ENCODE results near the gene P2RY14. TPM values are rescaled to one million over a fixed set of nuclear protein-coding genes. Genes with fewer than 3 reads are reported as not detected.
A peak's percentile ranks its signal among the peaks of the same experiment; 100 is the strongest.

The P2RY14 gene
- total RNA-seq = 1 to 10 TPM; 1.2 to 1.4 TPM

DNA sequence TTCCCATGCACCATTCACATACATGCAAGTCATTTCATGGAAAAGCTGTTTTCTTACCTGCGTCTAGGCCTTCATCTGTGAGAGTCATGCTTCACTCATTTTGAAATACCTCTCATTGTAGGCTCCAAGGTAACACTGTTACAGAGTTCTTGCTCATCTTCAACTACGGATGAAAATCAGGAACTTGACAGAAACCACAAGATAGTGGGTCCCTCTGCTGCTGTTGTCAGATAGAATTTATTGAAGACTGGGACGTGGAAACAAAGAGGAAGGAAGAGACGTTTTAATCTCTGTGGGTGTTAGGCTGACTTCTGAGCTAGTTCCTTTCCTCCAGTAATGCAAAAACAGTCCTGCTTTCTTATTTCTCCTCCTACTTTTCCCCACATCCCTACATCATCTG, at the start of gene P2RY14:
TSS of gene P2RY14 (minus strand) at position 313 of the 400 bp plus-strand sequence. CDS start 64,226 bp downstream, outside the sequence.
- no peak for DNase-seq
- no peaks in the 10 kb centered on the region for H3K27me3 Mint-ChIP-seq
- CTCF ChIA-PET = interaction anchor here (0.6 to 8.2 kb wide), 10 partner anchors 11 to 133 kb away, joined by 3 to 160 read pairs (median 4); no protein-coding TSS in a partner anchor
- no peaks in the 10 kb centered on the region for H3K9me3 Mint-ChIP-seq
- peak within 1 kb of the TSS; percentile 50 for H3K27ac Mint-ChIP-seq
- POLR2A ChIA-PET = interaction anchor here (0.9 to 4.2 kb wide), 8 partner anchors 10 to 515 kb away, joined by 3 to 16 read pairs (median 4); partner anchors contain the start of genes GPR171 and SIAH2
- no peak within 1 kb of the TSS for H3K4me3 Mint-ChIP-seq
- peaks cover 59% of the 10 kb centered on the region for H3K4me1 Mint-ChIP-seq
- H3K36me3 Mint-ChIP-seq (ENCODE audit: low read depth) = peaks cover 5% of the 10 kb centered on the region

DNA sequence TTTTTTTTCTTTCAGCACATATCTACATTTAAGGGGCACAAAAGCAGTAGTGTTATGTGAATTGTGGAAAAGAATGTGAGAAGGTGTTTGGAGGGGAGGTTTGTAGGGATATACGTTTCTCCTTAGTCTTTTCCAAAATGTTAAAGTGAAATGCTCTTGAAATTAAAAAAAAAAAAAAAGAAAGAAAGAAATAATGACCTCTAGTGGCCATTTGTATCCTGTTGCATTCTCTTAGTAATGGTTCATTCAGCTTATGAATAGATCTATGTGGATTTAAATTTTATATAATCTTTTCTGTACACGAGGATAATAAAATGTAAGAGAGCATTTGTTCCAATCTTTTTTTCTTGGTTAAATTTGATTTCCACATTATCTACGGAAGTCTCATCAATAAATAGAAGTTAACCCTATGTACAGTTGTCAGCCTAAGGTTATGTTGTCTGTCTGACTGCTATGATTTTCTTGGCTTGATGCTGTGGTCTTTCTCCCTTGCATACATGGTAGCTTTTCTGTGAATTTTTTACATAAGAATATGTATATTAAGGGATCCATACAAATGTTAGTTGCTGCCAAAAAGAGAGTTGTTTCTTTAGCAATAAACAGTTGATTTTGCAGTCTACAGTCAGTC, 49.3 kb upstream of the P2RY14 start:
- H3K27ac Mint-ChIP-seq = no peak overlapping the region
- ChIA-PET POLR2A (no interaction called here), CTCF (interaction anchor here (0.6 to 4.1 kb wide), 29 partner anchors 9 to 466 kb away, joined by 3 to 32 read pairs (median 3); partner anchors contain the start of gene GPR87)
- peaks cover 6% of the 10 kb centered on the region for H3K4me1 Mint-ChIP-seq
- no peaks in the 10 kb centered on the region for H3K36me3 Mint-ChIP-seq (ENCODE audit: low read depth)
- no peak overlapping the region for H3K4me3 Mint-ChIP-seq
- peaks cover 6% of the 10 kb centered on the region for H3K27me3 Mint-ChIP-seq
- DNase-seq = no peak
- no peaks in the 10 kb centered on the region for H3K9me3 Mint-ChIP-seq

DNA sequence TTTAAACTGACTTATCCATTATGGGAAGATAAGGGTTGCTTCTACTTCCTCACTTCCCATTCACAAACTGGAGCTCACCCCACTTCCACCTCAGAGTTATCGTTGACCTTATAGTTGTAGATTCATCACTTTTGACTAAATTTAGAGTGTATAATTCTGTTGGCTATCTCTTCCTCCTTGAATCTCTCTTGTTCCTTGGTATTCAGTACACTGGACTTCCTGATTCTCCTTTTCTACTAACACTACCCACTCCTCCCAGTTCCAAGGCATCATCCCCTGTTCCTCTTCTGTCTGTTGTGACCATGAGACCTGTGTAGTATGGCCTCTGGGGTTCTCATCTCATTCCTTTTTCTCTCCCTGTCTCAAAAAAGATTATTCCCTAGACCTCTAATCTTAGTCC, 44.2 kb upstream of the P2RY14 start:
- peaks cover 1% of the 10 kb centered on the region for H3K27me3 Mint-ChIP-seq
- no peak overlapping the region for H3K4me3 Mint-ChIP-seq
- H3K27ac Mint-ChIP-seq = no peak overlapping the region
- no peak for DNase-seq
- ChIA-PET POLR2A (no interaction called here), CTCF (interaction anchor here (1.0 kb wide), 1 partner anchor 10 kb away, joined by 3 read pairs; no protein-coding TSS in a partner anchor)
- H3K36me3 Mint-ChIP-seq (ENCODE audit: low read depth) = no peaks in the 10 kb centered on the region
- peaks cover 7% of the 10 kb centered on the region for H3K4me1 Mint-ChIP-seq
- H3K9me3 Mint-ChIP-seq = no peaks in the 10 kb centered on the region

DNA sequence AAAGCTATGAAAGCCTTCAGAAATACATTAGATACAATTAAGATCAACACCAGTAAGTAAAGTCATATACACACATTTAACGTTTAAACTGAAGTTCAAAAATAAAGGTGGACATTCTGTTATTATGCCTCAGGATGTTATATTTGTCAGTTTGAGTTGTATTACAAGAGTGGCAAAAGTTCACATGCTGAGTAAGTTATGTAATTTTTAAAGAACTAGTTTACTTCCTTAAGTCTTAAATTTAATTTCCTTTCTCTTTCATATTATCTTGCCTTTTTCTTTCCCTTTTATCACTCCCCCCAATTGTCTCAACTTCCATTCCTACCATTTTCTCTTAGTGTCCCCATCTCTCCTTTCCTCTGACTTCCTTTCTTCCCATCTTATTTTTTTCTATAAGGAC, 43.2 kb upstream of the P2RY14 start:
- H3K4me3 Mint-ChIP-seq = no peak overlapping the region
- H3K36me3 Mint-ChIP-seq (ENCODE audit: low read depth) = no peaks in the 10 kb centered on the region
- ChIA-PET POLR2A (no interaction called here), CTCF (interaction anchor here (0.9 to 1.0 kb wide), 2 partner anchors 11 to 105 kb away, joined by 3 read pairs; no protein-coding TSS in a partner anchor)
- H3K4me1 Mint-ChIP-seq = peaks cover 10% of the 10 kb centered on the region
- H3K27ac Mint-ChIP-seq = no peak overlapping the region
- DNase-seq = no peak
- no peaks in the 10 kb centered on the region for H3K9me3 Mint-ChIP-seq
- H3K27me3 Mint-ChIP-seq = peaks cover 1% of the 10 kb centered on the region

DNA sequence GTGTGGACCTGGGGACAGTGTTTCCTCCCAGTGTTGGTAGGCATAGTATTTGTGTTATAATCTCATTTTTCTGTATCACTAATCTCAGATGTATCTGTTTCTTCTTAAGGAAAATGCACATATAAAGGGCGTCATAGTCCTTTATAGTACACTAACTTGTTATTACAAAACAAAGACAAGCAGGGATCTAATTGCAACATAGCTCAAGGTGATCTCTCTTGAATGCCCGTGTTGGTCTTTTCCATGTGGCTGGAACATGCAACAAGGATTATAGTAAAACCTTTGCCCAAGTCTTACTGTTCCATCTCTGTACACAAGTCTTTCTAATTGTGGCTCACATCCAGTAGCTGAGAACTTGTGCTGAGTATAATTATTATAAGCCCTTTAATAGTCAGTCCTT, 41.8 kb upstream of the P2RY14 start:
- no peak for DNase-seq
- no peak overlapping the region for H3K4me3 Mint-ChIP-seq
- H3K9me3 Mint-ChIP-seq = no peaks in the 10 kb centered on the region
- H3K4me1 Mint-ChIP-seq = peaks cover 18% of the 10 kb centered on the region
- peaks cover 1% of the 10 kb centered on the region for H3K27me3 Mint-ChIP-seq
- CTCF ChIA-PET = interaction anchor here (1.1 kb wide), 1 partner anchor 9 kb away, joined by 6 read pairs; the partner anchor contains the start of gene P2RY13
- H3K27ac Mint-ChIP-seq = no peak overlapping the region
- no peaks in the 10 kb centered on the region for H3K36me3 Mint-ChIP-seq (ENCODE audit: low read depth)
- POLR2A ChIA-PET = no interaction called here

DNA sequence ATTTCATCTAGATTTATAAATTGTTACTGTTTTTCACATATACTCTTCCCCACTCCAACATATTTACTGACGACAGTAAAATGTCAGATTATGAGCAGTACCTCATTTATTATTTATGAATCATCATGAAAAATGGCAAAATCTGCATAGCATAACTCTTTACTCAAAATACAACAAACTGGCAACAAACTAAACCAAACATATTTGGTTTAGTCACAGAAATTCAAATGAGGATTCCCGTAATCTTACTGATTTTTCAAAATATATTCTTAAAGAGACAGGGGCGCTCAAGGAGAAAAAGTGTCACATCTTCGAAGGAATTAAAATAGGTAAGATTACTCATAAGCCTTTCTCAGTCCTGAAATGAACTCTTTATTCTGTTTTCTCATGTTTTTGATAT, 41.3 kb upstream of the P2RY14 start:
- Mint-ChIP-seq H3K9me3 (no peaks in the 10 kb centered on the region), H3K36me3 (ENCODE audit: low read depth) (no peaks in the 10 kb centered on the region), H3K4me1 (peaks cover 21% of the 10 kb centered on the region), H3K27me3 (peaks cover 1% of the 10 kb centered on the region), H3K4me3 (no peak overlapping the region), H3K27ac (no peak overlapping the region)
- no peak for DNase-seq
- ChIA-PET CTCF (interaction anchor here (0.5 to 1.1 kb wide), 2 partner anchors 10 to 98 kb away, joined by 3 to 6 read pairs; partner anchors contain the start of gene P2RY13), POLR2A (no interaction called here)

DNA sequence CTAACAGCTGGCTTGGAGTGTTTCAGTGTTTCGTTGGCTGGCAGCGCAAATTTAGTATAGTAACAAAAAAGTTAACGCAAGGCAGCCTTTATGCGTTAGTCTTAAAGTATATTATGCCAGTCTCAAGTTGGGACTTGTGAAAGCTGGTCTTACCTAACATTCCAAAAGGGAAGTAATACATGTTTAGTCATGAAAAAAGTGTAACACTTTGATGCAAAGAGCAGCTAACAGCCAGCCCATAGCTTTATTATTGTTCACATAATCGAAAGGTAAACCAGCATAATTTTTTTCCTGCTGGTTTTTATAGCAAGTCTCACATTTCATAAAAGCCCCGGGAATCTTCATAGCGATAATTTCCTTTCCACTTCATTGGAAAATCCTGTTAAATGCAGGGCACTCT, 40.6 kb upstream of the P2RY14 start:
- H3K4me1 Mint-ChIP-seq = peaks cover 21% of the 10 kb centered on the region
- CTCF ChIA-PET = interaction anchor here (0.5 to 0.6 kb wide), 3 partner anchors 9 to 367 kb away, joined by 3 read pairs; no protein-coding TSS in a partner anchor
- H3K27me3 Mint-ChIP-seq = peaks cover 1% of the 10 kb centered on the region
- no peak for DNase-seq
- no peak overlapping the region for H3K4me3 Mint-ChIP-seq
- H3K36me3 Mint-ChIP-seq (ENCODE audit: low read depth) = no peaks in the 10 kb centered on the region
- H3K27ac Mint-ChIP-seq = no peak overlapping the region
- H3K9me3 Mint-ChIP-seq = no peaks in the 10 kb centered on the region
- POLR2A ChIA-PET = no interaction called here

DNA sequence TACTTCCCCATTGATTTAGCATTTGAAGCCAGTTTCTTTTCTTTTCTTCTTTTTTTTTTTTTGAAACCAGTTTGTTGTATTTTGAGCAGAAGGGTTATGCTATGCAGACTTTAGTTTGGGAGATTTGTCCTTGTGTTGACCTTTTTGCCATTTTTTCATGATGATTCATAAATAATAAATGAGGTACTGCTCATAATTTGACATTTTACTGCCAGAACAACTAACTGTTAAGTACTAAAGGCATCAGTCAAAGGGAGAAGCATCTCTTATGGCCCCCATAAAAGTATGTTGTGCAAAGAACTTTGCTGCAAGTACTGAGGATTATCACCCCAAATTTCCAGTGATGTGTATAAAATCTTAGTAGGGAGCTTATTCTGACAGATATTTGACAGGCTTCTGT, 40.0 kb upstream of the P2RY14 start:
- no peak for DNase-seq

DNA sequence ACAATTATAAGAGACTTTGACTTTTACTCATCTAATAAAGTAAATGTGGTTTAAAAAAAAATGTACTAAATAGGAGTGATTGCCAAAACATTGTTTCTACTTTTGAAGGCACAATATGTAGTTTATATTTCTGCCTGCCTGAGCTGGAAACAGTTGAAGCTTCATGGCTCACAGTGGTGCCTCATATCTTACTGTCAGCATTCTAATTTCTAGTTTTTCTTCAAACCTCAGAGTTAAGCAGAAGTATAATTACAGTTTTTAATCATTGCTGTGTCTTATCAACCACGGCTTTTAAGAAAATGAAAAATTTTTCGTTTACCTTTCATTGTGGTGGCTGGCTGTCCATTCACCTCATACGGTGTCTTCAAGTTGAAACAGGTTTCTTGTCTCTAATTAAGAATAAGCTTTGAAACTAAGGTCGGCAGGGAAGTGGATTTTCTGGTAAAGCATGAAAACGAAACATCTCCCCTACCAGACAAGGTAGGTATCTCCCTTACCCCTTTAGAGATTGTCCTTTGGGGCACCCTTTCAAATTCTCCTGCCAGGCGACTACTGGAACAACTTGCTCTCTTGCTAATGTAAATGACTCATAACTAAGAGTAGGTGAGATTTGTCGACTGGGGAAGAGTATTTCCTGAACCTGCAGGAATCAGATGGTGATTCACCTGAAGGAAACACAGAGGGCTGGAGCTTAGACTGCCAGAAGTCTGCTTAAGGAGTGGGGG, 38.1 kb upstream of the P2RY14 start, which contains the start of gene GPR87:
TSS of gene GPR87 (minus strand) at position 554 of the 725 bp plus-strand sequence. CDS start 16,720 bp downstream, outside the sequence.
- CTCF ChIA-PET = interaction anchor here (1.1 to 1.5 kb wide), 3 partner anchors 11 to 88 kb away, joined by 3 to 4 read pairs (median 4); no protein-coding TSS in a partner anchor
- Mint-ChIP-seq H3K9me3 (no peaks in the 10 kb centered on the region), H3K36me3 (ENCODE audit: low read depth) (no peaks in the 10 kb centered on the region), H3K4me1 (peaks cover 21% of the 10 kb centered on the region), H3K4me3 (no peak within 1 kb of the TSS), H3K27me3 (peaks cover 1% of the 10 kb centered on the region), H3K27ac (peak within 1 kb of the TSS; percentile 28)
- DNase-seq = no peak
- POLR2A ChIA-PET = interaction anchor here (0.9 to 1.3 kb wide), 4 partner anchors 10 to 145 kb away, joined by 3 to 6 read pairs (median 4); no protein-coding TSS in a partner anchor

More for the DNA sequence above, 40.0 kb upstream of the P2RY14 start:
- H3K27ac Mint-ChIP-seq = no peak overlapping the region
- H3K4me1 Mint-ChIP-seq = peaks cover 21% of the 10 kb centered on the region
- CTCF ChIA-PET = interaction anchor here (0.6 kb wide), 1 partner anchor 9 kb away, joined by 3 read pairs; no protein-coding TSS in a partner anchor
- H3K9me3 Mint-ChIP-seq = no peaks in the 10 kb centered on the region
- H3K36me3 Mint-ChIP-seq (ENCODE audit: low read depth) = no peaks in the 10 kb centered on the region
- no peak overlapping the region for H3K4me3 Mint-ChIP-seq
- peaks cover 1% of the 10 kb centered on the region for H3K27me3 Mint-ChIP-seq
- POLR2A ChIA-PET = no interaction called here

DNA sequence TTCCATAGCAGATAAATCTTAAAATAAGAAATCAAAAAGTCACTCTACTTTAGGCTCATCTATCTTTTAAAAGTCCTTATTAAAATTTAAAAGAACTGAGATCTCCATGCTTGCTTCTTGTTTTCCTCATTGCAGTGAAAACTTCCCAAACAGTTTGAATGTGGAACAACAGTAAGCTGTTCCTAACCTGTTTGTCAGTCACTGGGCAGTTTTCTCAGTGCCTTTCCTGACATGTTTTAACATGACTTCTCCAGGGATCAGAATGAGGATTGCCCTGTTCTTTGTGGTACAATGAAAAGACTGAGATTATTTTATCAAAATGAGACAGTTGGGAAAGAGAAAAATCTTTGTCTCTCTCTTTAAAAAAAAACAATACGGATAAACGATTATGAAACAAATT, 37.5 kb upstream of the P2RY14 start:
- ChIA-PET POLR2A (interaction anchor here (0.9 to 1.3 kb wide), 4 partner anchors 10 to 145 kb away, joined by 3 to 6 read pairs (median 4); no protein-coding TSS in a partner anchor), CTCF (interaction anchor here (1.5 kb wide), 2 partner anchors 10 to 12 kb away, joined by 4 read pairs; no protein-coding TSS in a partner anchor)
- Mint-ChIP-seq H3K4me1 (peaks cover 21% of the 10 kb centered on the region), H3K9me3 (no peaks in the 10 kb centered on the region), H3K36me3 (ENCODE audit: low read depth) (no peaks in the 10 kb centered on the region), H3K27ac (no peak overlapping the region), H3K4me3 (no peak overlapping the region), H3K27me3 (peaks cover 1% of the 10 kb centered on the region)
- DNase-seq = no peak

DNA sequence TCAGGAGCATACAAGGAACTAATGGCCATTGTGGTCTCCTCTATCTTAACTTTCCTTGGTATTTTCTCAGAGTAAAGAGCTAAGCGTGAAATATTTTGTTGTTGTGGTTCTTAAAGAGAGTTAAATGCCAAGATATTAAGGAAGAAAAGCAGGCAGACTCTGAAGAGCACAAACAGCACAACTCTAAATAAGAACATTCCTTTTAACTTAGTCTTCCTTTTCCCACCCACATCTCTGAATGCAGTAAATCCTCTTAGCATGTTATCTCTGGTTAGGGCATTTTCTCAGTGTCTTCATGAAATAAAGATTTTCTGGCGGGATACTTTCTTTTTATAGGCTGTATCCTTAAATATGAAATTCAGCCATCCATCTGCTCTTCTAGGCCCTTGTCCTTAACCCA, 36.8 kb upstream of the P2RY14 start:
- no peaks in the 10 kb centered on the region for H3K27me3 Mint-ChIP-seq
- H3K27ac Mint-ChIP-seq = no peak overlapping the region
- ChIA-PET CTCF (interaction anchor here (1.2 kb wide), 1 partner anchor 10 kb away, joined by 4 read pairs; no protein-coding TSS in a partner anchor), POLR2A (interaction anchor here (1.2 kb wide), 1 partner anchor 11 kb away, joined by 3 read pairs; no protein-coding TSS in a partner anchor)
- no peaks in the 10 kb centered on the region for H3K9me3 Mint-ChIP-seq
- no peaks in the 10 kb centered on the region for H3K36me3 Mint-ChIP-seq (ENCODE audit: low read depth)
- DNase-seq = no peak
- H3K4me3 Mint-ChIP-seq = no peak overlapping the region
- H3K4me1 Mint-ChIP-seq = peaks cover 21% of the 10 kb centered on the region

DNA sequence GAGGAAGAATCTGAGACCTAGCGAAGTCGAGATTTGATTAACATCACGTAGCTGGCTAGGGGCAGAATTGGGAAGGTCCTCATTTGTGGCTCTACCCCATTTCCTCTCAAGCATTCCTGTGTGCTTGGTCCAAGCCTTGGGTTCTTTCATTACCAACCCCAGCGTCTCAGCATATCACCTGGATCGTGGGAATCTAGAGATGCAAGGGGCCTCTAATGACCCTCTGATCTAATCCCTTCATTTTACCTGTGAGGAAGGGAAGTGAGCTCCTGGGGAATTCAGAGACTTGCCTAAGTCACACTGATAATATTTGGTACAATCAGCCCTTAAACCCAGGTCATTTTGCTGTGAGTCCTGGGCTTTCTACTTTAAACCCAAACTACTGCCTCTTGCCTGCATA, 36.3 kb upstream of the P2RY14 start:
- H3K27ac Mint-ChIP-seq = no peak overlapping the region
- ChIA-PET POLR2A (no interaction called here), CTCF (interaction anchor here (1.2 kb wide), 1 partner anchor 9 kb away, joined by 4 read pairs; no protein-coding TSS in a partner anchor)
- H3K27me3 Mint-ChIP-seq = no peaks in the 10 kb centered on the region
- H3K36me3 Mint-ChIP-seq (ENCODE audit: low read depth) = no peaks in the 10 kb centered on the region
- no peak overlapping the region for H3K4me3 Mint-ChIP-seq
- peaks cover 18% of the 10 kb centered on the region for H3K4me1 Mint-ChIP-seq
- H3K9me3 Mint-ChIP-seq = no peaks in the 10 kb centered on the region
- no peak for DNase-seq
